Measurements from ENCODE around the gene LARGE1.

DNA sequence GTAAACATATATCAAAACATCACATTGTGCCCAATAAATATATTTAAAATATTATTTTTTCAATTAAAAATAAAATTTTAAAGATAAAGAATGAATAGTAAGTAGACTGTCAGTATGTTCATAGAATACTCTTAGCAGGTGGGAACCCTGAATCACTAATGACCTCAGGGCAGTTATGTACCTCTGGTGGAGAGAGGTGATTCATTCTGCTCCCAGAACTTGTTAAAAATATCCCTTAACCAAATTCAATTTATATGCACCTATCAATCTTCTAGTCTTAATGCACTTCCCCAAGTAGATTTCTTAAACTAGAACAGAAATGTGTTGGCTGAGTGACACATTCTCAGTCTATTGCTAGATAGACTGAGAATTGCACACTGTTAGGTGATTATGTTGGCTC lies 678.2 kb downstream of the LARGE1 start:
- TF ChIP-seq, protein P1, sequence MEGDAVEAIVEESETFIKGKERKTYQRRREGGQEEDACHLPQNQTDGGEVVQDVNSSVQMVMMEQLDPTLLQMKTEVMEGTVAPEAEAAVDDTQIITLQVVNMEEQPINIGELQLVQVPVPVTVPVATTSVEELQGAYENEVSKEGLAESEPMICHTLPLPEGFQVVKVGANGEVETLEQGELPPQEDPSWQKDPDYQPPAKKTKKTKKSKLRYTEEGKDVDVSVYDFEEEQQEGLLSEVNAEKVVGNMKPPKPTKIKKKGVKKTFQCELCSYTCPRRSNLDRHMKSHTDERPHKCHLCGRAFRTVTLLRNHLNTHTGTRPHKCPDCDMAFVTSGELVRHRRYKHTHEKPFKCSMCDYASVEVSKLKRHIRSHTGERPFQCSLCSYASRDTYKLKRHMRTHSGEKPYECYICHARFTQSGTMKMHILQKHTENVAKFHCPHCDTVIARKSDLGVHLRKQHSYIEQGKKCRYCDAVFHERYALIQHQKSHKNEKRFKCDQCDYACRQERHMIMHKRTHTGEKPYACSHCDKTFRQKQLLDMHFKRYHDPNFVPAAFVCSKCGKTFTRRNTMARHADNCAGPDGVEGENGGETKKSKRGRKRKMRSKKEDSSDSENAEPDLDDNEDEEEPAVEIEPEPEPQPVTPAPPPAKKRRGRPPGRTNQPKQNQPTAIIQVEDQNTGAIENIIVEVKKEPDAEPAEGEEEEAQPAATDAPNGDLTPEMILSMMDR (conservative IDR thresholded peaks at IDR 0.05; ENCODE audit: low read depth, low read length), result no peak
- TF ChIP-seq EZH2 (IDR thresholded peaks at IDR 0.05; ENCODE audit: low read length, unreplicated experiment), result no peak
